ENCODE data around the gene MTF2. TPM values are rescaled to one million over a fixed set of nuclear protein-coding genes. Genes with fewer than 3 reads are reported as not detected.

MTF2 gene
- total and polyA plus RNA-seq, 9 of the 15 experiments (the other 6 are each of a cell fraction or from before 2014, with no cell fraction given) = 29.3 to 124 (median 57.7) TPM

DNA sequence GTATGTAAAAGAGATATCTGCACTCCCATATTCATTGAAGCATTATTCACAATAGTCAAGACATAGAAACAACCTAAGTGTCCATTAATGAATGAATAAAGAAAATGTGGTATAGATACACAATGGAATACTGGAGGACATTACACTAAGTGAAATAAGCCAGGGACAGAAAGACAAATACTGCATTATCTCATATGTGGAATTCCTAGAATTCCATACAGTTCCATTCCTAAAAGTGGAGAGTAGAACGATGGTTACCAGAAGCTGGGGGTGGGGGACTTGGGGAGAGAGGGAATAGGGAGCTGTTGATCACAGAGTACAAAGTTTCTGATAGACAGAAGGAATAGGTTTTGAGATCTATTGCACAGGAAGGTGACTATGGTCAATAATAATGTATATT lies 93.7 kb downstream of the MTF2 start:
- Histone ChIP-seq H2AFZ (ENCODE audit: low read depth, low read length) (no peak overlapping the region), H3K79me2 (ENCODE audit: control insufficient read depth, insufficient read depth, low read length) (peaks cover 98% of the 10 kb centered on the region), H3K4me1 (replicated peaks in 1 of 2; ENCODE audit: control insufficient read depth in 2 of 2, insufficient read depth in 2 of 2, low read length in 2 of 2) (peaks cover 2 to 3% of the 10 kb centered on the region in 2 experiments; a peak in 2 of 5 replicates), H3K9me1 (ENCODE audit: control insufficient read depth, insufficient read depth, low read length) (no peaks in the 10 kb centered on the region), H3K27ac (ENCODE audit: extremely low read depth, low read depth, low read length) (no peak overlapping the region), H3K36me3 (ENCODE audit: control insufficient read depth, insufficient read depth, low read length) (peaks cover 45% of the 10 kb centered on the region), H3K9me3 (replicated peaks; ENCODE audit: control insufficient read depth, insufficient read depth, low read depth, low read length) (no peaks in the 10 kb centered on the region; the same call in 1 of the 2 replicates), H3K27me3 (ENCODE audit: control insufficient read depth in 2 of 2, insufficient read depth in 2 of 2, low read length in 2 of 2) (no peaks in the 10 kb centered on the region), H3K4me3 (no peak overlapping the region), H3K4me2 (ENCODE audit: insufficient read depth, low read length) (no peak overlapping the region), H4K20me1 (replicated peaks; ENCODE audit: control insufficient read depth, insufficient read depth, low read length) (no peaks in the 10 kb centered on the region), H3K9ac (ENCODE audit: insufficient read depth in 1 of 2, low read depth in 2 of 2, low read length in 2 of 2) (no peak overlapping the region)
- 31% methylated on average over 1 of the region's 1 CpG for WGBS (ENCODE audit: insufficient coverage, low coverage, missing lambda C conversion rate)
- CTCF ChIA-PET (ENCODE audit: low intra/inter-chr PET ratio) = no interaction called here
- intact Hi-C loops (cut with micrococcal nuclease) (no loop called here), in situ Hi-C loops (cut with MboI) (no loop called here)
- POLR2A ChIA-PET = interaction anchor here (0.9 to 2.5 kb wide), 4 partner anchors 8 to 20 kb away, joined by 3 to 13 read pairs (median 3); no protein-coding TSS in a partner anchor
- DNase-seq (ENCODE audit: extremely low read depth in 1 of 4, low spot score in 3 of 4) (no peak), FAIRE-seq (no peak), ATAC-seq (no peak)
- BruUV-seq (replicated peaks) = no TSS peak
- TF ChIP-seq CBX5 (IDR thresholded peaks at IDR 0.05; ENCODE audit: borderline replicate concordance, low read depth) = no peak
- TF ChIP-seq ZNF318 (IDR thresholded peaks at IDR 0.05; ENCODE audit: borderline replicate concordance in 1 of 2, low read depth in 1 of 2) = no peak
- TF ChIP-seq OTX1 (CRISPR knock-in tag; IDR thresholded peaks at IDR 0.05) = no peak
- TF ChIP-seq CHD1 (IDR thresholded peaks at IDR 0.05; ENCODE audit: low read length) = no peak
- no peak for TF ChIP-seq BHLHE40 (IDR thresholded peaks at IDR 0.05; ENCODE audit: low read length)
- TF ChIP-seq HMBOX1 (IDR thresholded peaks at IDR 0.05) = no peak
- TF ChIP-seq ZNF75A (CRISPR knock-in tag; IDR thresholded peaks at IDR 0.05) = no peak
- TF ChIP-seq ZNF445 (CRISPR knock-in tag; IDR thresholded peaks at IDR 0.05; ENCODE audit: low read depth) = no peak
- TF ChIP-seq E2F8 (IDR thresholded peaks at IDR 0.05; ENCODE audit: low read depth, partially characterized antibody) = no peak
- no peak for TF ChIP-seq TBP (optimal IDR thresholded peaks at IDR 0.05; ENCODE audit: low read depth, low read length)
- TF ChIP-seq PRMT5 (CRISPR knock-in tag; IDR thresholded peaks at IDR 0.05) = no peak
- TF ChIP-seq POLR2A (conservative IDR thresholded peaks at IDR 0.05) = no peak

All from K562 (cell line).